A673 (cell line): ENCODE results near the gene CCDC83. TPM values are rescaled to one million over a fixed set of nuclear protein-coding genes. Genes with fewer than 3 reads are reported as not detected.

Source experiments
- BruUV-seq: library from RNA; stranded (reverse); fragments of 400-500 nt; replicated peaks from 2 replicates; lab custom pipeline; 2021; lab: Mats Ljungman, UMichigan
- CTCF ChIA-PET: fragments of 300-600 bp; sonication (Branson Sonifier 250); formaldehyde crosslinking; loops from one replicate; lab custom pipeline; 2022; ENCODE audit warnings: antibody characterized with exemption; lab: Charles Lee
- POLR2A ChIA-PET: fragments of 300-600 bp; sonication (Branson Sonifier 250); formaldehyde crosslinking; loops from one replicate; lab custom pipeline; 2022; ENCODE audit warnings: antibody characterized with exemption; ENCODE audit not compliant: low non-redundant PET; lab: Charles Lee
- DNase-seq: peaks from one replicate; pipeline ENCODE4 v3.0.0-alpha.2; 2015; ENCODE audit warnings: low spot score
- H3K27ac ChIP-seq: fragments of 200-600 bp; sonication (generic); 2 replicates; pipeline ENCODE4 v1.5.1; 2016; ENCODE audit warnings: mixed run types, low read depth, mild to moderate bottlenecking, mixed read lengths, antibody characterized with exemption, low read length; ENCODE audit not compliant: poor library complexity, severe bottlenecking
- H3K27me3 ChIP-seq: fragments of 200-600 bp; sonication (generic); replicated peaks from 2 replicates; pipeline ENCODE4 v1.6.1; 2017; ENCODE audit warnings: mixed run types, low read depth, mild to moderate bottlenecking, mixed read lengths, antibody characterized with exemption, low read length; ENCODE audit not compliant: insufficient read depth, poor library complexity
- H3K36me3 ChIP-seq: fragments of 200-600 bp; sonication (generic); 2 replicates; pipeline ENCODE4 v1.6.1; 2016; ENCODE audit warnings: mixed run types, mild to moderate bottlenecking, mixed read lengths, antibody characterized with exemption, low read length; ENCODE audit not compliant: insufficient read depth, poor library complexity, severe bottlenecking
- H3K4me1 ChIP-seq: fragments of 200-600 bp; sonication (generic); 2 replicates; pipeline ENCODE4 v1.6.1; 2017; ENCODE audit warnings: mixed run types, mild to moderate bottlenecking, mixed read lengths, antibody characterized with exemption, low read length; ENCODE audit not compliant: insufficient read depth, poor library complexity, severe bottlenecking
- H3K4me3 ChIP-seq: fragments of 200-600 bp; sonication (generic); 2 replicates; pipeline ENCODE4 v1.5.1; 2016; ENCODE audit warnings: low read depth, mixed run types, mild to moderate bottlenecking, mixed read lengths, low read length; ENCODE audit not compliant: poor library complexity, severe bottlenecking
- H3K9me3 ChIP-seq: fragments of 200-600 bp; sonication (generic); 2 replicates; pipeline ENCODE4 v1.6.1; 2016; ENCODE audit warnings: mixed run types, low read depth, mild to moderate bottlenecking, mixed read lengths, antibody characterized with exemption, low read length; ENCODE audit not compliant: poor library complexity, severe bottlenecking
- CTCF ChIP-seq: fragments of 300-800, 200-600 bp; sonication (generic); conservative IDR thresholded peaks from 2 replicates; pipeline ENCODE4 v1.5.1; 2017; ENCODE audit warnings: low read depth, mild to moderate bottlenecking, antibody characterized with exemption, low read length, moderate library complexity, mixed read lengths
- EZH2 ChIP-seq: fragments of 200-600 bp; sonication (generic); IDR thresholded peaks from 2 replicates; pipeline ENCODE4 v1.6.1; 2017; ENCODE audit warnings: borderline replicate concordance, low read depth, mild to moderate bottlenecking, mixed read lengths, antibody characterized with exemption, low read length; ENCODE audit not compliant: poor library complexity, severe bottlenecking
- intact Hi-C: fragments of 100-400 bp; cut with micrococcal nuclease; formaldehyde crosslinking; loops from one replicate; pipeline ENCODE4 v1.10.0; 2022; ENCODE audit not compliant: unreplicated experiment
- total RNA-seq: library from RNA; stranded (reverse); gene quantifications from 2 replicates; pipeline ENCODE4 v1.2.3, GENCODE V29; 2021

The CCDC83 gene
- total RNA-seq, 1 experiment from 2014 or later: not detected

GRCh38 chr11:85813721-85814120 lies 41.5 kb upstream of the CCDC83 start:
- intact Hi-C loops: no loop called here
- ChIA-PET CTCF (no interaction called here), POLR2A (no interaction called here)
- no peak overlapping the region for H3K4me3 ChIP-seq
- H3K27ac ChIP-seq: no peak overlapping the region
- H3K27me3 ChIP-seq: peaks cover 17% of the 10 kb centered on the region
- H3K36me3 ChIP-seq: no peaks in the 10 kb centered on the region
- no peak for DNase-seq
- no TSS peak for BruUV-seq
- no peaks in the 10 kb centered on the region for H3K4me1 ChIP-seq
- TF ChIP-seq CTCF (no peak), EZH2 (no peak)
- H3K9me3 ChIP-seq: no peaks in the 10 kb centered on the region

DNA sequence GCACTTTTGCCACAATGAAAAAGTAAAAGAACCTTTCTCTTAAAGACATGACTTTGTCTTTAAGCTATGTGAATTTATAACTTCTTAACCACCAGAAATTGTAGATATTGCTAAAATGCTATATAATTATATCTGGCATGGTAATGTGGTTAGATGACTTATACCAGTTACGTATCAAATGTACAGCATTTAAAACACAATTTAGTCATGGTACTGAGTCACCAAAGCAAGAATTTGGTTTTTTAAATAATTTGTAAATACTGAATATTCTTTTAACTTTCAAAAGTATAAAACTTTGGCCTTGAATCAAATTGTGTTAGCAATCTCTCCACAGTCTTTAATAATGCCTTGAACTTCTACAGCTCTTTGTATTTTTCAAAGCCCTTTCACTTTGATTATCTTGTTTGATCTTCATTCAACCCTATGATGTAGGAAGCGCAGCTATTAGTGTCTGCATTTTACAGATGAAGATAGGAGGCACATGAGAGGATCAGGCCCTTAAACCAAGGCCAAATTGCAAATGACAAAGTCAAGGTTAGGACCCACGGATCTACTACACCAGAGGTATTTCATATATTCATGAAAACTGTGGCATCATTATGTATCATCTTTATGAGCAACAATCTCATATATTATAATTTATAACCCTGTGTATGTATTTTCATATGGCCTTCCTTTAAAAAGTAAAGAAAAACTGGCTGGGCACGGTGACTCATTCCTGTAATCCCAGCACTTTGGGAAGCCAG lies 39.8 kb upstream of the CCDC83 start:
- no TSS peak for BruUV-seq
- Histone ChIP-seq H3K36me3 (no peaks in the 10 kb centered on the region), H3K27me3 (peaks cover 11% of the 10 kb centered on the region), H3K4me1 (no peaks in the 10 kb centered on the region), H3K4me3 (no peak overlapping the region), H3K27ac (no peak overlapping the region), H3K9me3 (no peaks in the 10 kb centered on the region)
- DNase-seq: no peak
- ChIA-PET POLR2A (no interaction called here), CTCF (no interaction called here)
- intact Hi-C loops: no loop called here
- TF ChIP-seq EZH2 (no peak), CTCF (no peak)

- no peaks in the 10 kb centered on the region for H3K4me1 ChIP-seq
- BruUV-seq: no TSS peak
- no peak overlapping the region for H3K27ac ChIP-seq
- no peak overlapping the region for H3K4me3 ChIP-seq
- no peak for DNase-seq
- no peaks in the 10 kb centered on the region for H3K36me3 ChIP-seq
- CTCF ChIA-PET: no interaction called here
- TF ChIP-seq EZH2: no peak
- TF ChIP-seq CTCF: no peak
- no peaks in the 10 kb centered on the region for H3K9me3 ChIP-seq
- intact Hi-C loops: no loop called here
- POLR2A ChIA-PET: no interaction called here
- H3K27me3 ChIP-seq: no peaks in the 10 kb centered on the region
These were observed 35.7 kb upstream of the CCDC83 start for GRCh38 chr11:85819441-85819840.
